MCF 10A (cell line): Measurements from ENCODE around the gene IRF4. TPM values are rescaled to one million over a fixed set of nuclear protein-coding genes. Genes with fewer than 3 reads are reported as not detected.

Experiments
- BruUV-seq: library from RNA; stranded (reverse); fragments of 400-500 nt; replicated peaks from 2 replicates; lab custom pipeline; 2021; lab: Mats Ljungman, UMichigan
- CTCF ChIA-PET: fragments of 300-600 bp; sonication (Branson Sonifier 250); formaldehyde crosslinking; extraction: SDS; loops from one replicate; lab custom pipeline; 2021; ENCODE audit warnings: antibody characterized with exemption, inconsistent platforms; lab: Yijun Ruan, JAX
- POLR2A ChIA-PET: fragments of 300-600, 350-650 bp; sonication (Branson Sonifier 250); formaldehyde crosslinking; extraction: SDS; loops from one replicate; lab custom pipeline; 2020; ENCODE audit warnings: antibody characterized with exemption, inconsistent platforms; lab: Yijun Ruan, JAX
- DNase-seq: peaks from one replicate; pipeline ENCODE4 v3.0.0-alpha.2; 2018; ENCODE audit not compliant: unreplicated experiment
- H3K27ac Mint-ChIP-seq: one replicate; pipeline ENCODE4 v1.8.0; 2022; ENCODE audit warnings: mild to moderate bottlenecking, low read depth, mixed read lengths; ENCODE audit not compliant: unreplicated experiment
- H3K27me3 Mint-ChIP-seq: one replicate; pipeline ENCODE4 v1.8.0; 2022; ENCODE audit warnings: mixed read lengths; ENCODE audit not compliant: insufficient read depth, unreplicated experiment
- H3K36me3 Mint-ChIP-seq: one replicate; pipeline ENCODE4 v1.8.0; 2022; ENCODE audit warnings: mild to moderate bottlenecking, moderate library complexity, mixed read lengths; ENCODE audit not compliant: insufficient read depth, unreplicated experiment
- H3K4me1 Mint-ChIP-seq: one replicate; pipeline ENCODE4 v1.8.0; 2022; ENCODE audit warnings: mixed read lengths; ENCODE audit not compliant: insufficient read depth, unreplicated experiment
- H3K4me3 Mint-ChIP-seq: one replicate; pipeline ENCODE4 v1.8.0; 2022; ENCODE audit warnings: mild to moderate bottlenecking, moderate library complexity, mixed read lengths; ENCODE audit not compliant: unreplicated experiment
- H3K9me3 Mint-ChIP-seq: one replicate; pipeline ENCODE4 v1.8.0; 2022; ENCODE audit warnings: mixed read lengths; ENCODE audit not compliant: unreplicated experiment
- intact Hi-C: fragments of 100-400 bp; cut with micrococcal nuclease; formaldehyde crosslinking; loops from 2 replicates; pipeline ENCODE4 v1.14.1; 2022
- total RNA-seq: library from RNA; stranded (reverse); gene quantifications from 2 replicates; pipeline ENCODE4 v1.2.3, GENCODE V29; 2022
- TF ChIP-seq, protein P1 (sequence below): fragments of 200-600 bp; IDR thresholded peaks from one replicate; pipeline ENCODE4 v1.8.0; 2022; ENCODE audit warnings: antibody characterized with exemption, mild to moderate bottlenecking; ENCODE audit not compliant: unreplicated experiment

The IRF4 gene
- total RNA-seq, 1 experiment from 2014 or later, result not detected

DNA sequence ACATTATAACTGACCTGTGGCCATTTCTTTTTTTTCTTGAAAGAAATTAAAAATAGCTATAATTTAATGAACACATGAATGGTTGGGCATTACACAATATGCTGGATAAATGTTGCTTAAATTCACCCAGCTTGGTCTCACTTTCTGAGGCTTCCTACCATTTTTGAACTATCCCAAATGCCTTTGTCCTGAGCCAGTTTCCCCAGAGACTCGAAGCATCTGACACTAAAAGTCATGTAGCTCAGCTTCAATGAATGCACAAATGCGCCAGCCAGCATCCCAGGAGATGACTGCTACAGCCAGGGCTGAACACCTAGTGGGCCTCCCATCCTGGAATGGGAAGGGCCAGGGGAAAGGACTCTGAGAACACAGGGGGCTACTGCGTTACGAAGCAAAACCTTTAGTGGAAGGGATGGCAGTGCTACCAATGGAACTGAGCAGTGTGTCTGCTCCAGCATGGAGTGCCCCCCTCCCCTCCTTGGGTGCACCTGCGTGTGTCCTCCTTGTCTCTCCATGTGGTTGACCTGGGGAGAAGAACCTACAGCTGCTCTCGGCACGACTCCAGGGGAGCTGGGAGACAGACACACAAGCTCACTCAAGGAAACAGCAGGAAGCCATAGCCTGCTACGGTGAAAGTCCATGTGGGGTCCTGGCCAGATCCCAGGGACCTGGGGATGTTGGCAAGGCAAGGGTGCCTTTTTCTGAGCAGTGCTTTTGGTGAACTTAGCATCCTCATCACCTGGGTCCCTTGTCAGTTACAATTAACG lies 60.9 kb downstream of the IRF4 start:
- DNase-seq, result no peak
- Mint-ChIP-seq H3K27me3 (peaks cover 17% of the 10 kb centered on the region), H3K27ac (no peak overlapping the region), H3K4me1 (no peaks in the 10 kb centered on the region), H3K36me3 (no peaks in the 10 kb centered on the region), H3K4me3 (no peak overlapping the region), H3K9me3 (peaks cover 13% of the 10 kb centered on the region)
- intact Hi-C loops, result no loop called here
- POLR2A ChIA-PET, result no interaction called here
- TF ChIP-seq, protein P1, sequence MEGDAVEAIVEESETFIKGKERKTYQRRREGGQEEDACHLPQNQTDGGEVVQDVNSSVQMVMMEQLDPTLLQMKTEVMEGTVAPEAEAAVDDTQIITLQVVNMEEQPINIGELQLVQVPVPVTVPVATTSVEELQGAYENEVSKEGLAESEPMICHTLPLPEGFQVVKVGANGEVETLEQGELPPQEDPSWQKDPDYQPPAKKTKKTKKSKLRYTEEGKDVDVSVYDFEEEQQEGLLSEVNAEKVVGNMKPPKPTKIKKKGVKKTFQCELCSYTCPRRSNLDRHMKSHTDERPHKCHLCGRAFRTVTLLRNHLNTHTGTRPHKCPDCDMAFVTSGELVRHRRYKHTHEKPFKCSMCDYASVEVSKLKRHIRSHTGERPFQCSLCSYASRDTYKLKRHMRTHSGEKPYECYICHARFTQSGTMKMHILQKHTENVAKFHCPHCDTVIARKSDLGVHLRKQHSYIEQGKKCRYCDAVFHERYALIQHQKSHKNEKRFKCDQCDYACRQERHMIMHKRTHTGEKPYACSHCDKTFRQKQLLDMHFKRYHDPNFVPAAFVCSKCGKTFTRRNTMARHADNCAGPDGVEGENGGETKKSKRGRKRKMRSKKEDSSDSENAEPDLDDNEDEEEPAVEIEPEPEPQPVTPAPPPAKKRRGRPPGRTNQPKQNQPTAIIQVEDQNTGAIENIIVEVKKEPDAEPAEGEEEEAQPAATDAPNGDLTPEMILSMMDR, result no peak
- BruUV-seq, result no TSS peak
- CTCF ChIA-PET, result interaction anchor here (0.6 kb wide), 2 partner anchors 40 to 71 kb away, joined by 3 read pairs; no protein-coding TSS in a partner anchor

DNA sequence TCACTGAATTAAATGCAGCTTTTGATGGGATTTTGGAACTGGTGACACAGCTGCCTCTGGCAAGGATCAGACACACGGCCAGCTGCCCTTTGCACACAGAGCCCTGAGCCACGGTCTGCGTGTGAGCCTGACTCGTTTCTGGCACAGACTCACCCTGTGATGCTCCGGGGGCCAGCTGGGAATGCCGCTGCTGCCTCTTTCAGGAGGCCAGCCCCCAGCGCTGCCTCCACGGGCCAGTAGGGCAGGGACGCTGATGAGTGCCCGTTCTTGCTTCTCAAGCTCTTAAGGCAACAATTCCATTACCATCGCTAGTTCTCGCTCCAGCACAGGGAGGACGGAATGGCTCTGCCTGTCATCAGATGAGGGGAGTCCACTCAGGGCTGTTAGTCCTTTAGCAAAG lies 61.6 kb downstream of the IRF4 start:
- BruUV-seq, result no TSS peak
- Mint-ChIP-seq H3K9me3 (peaks cover 13% of the 10 kb centered on the region), H3K27me3 (peaks cover 17% of the 10 kb centered on the region), H3K27ac (no peak overlapping the region), H3K4me3 (no peak overlapping the region), H3K36me3 (no peaks in the 10 kb centered on the region), H3K4me1 (no peaks in the 10 kb centered on the region)
- no peak for DNase-seq
- CTCF ChIA-PET, result no interaction called here
- intact Hi-C loops, result no loop called here
- POLR2A ChIA-PET, result no interaction called here
- TF ChIP-seq, protein P1, result no peak

DNA sequence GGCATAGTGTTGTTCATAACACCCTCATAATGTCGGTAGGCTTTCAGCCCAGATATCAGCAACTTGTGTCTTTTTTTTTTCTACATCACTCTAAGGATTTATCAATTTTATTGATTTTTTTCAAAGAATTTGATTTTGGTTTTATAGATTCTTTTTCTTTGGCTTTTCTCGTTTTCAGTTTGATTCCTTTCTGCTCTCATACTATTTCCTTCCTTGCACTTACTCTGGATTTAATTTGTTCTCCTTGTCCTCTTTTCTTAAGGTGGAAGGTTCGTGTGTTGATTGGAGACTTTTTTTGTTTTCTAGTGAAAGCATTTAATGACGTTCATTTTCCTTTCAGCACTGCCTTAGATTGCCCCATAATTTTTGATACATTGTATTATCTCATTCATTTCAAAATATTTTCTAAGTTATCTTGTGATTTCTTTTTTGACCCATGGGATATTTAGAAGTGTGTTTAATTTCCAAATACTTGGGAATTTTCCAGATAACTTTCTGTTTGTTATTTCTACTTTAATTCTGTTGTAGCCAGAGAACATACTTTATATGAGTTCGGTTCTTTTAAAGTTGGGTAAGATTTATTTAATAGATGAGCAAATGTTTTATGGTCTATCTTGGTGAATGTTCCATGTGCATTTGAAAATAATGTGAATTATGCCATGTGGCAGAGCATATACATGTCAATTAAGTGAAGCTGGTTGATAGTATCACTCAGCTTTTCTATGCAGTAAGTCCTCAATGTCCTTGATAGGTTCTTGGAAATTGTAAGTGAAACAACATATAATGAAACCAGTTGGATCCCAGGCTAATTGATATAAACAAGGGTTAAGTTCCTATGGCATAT lies 62.8 kb downstream of the IRF4 start:
- no peak for DNase-seq
- peaks cover 17% of the 10 kb centered on the region for H3K27me3 Mint-ChIP-seq
- BruUV-seq, result no TSS peak
- H3K9me3 Mint-ChIP-seq, result peaks cover 2% of the 10 kb centered on the region
- TF ChIP-seq, protein P1, result no peak
- H3K27ac Mint-ChIP-seq, result no peak overlapping the region
- H3K36me3 Mint-ChIP-seq, result no peaks in the 10 kb centered on the region
- no peak overlapping the region for H3K4me3 Mint-ChIP-seq
- ChIA-PET CTCF (interaction anchor here (0.6 kb wide), 1 partner anchor 9 kb away, joined by 3 read pairs; no protein-coding TSS in a partner anchor), POLR2A (interaction anchor here (0.8 kb wide), 1 partner anchor 32 kb away, joined by 3 read pairs; no protein-coding TSS in a partner anchor)
- intact Hi-C loops, result no loop called here
- no peaks in the 10 kb centered on the region for H3K4me1 Mint-ChIP-seq
